Erythroblast (primary cell): ENCODE measurements around the gene TULP3.

Source experiments
- DNase-seq, 2 experiments: peaks; one replicate each; lab custom pipeline; 2025; lab: John Stamatoyannopoulos, UW
- GATA1 ChIP-seq: IDR thresholded peaks from 2 replicates; pipeline ENCODE4 v1.6.1; 2011; ENCODE audit warnings: low read depth, mild to moderate bottlenecking, control low read depth, low read length, moderate library complexity
- POLR2A ChIP-seq: IDR thresholded peaks from 2 replicates; pipeline ENCODE4 v1.6.1; 2011; ENCODE audit warnings: mild to moderate bottlenecking, low read length

Gene TULP3

GRCh38 chr12:2980630-2981029 is 89.9 kb downstream of the TULP3 start:
- no peak for DNase-seq

GRCh38 chr12:2982361-2982760 is 91.7 kb downstream of the TULP3 start:
- TF ChIP-seq POLR2A (no peak), GATA1 (no peak)
- no peak for DNase-seq

More at GRCh38 chr12:2980630-2981029, 89.9 kb downstream of the TULP3 start:
- no peak for TF ChIP-seq GATA1
- TF ChIP-seq POLR2A: no peak

GRCh38 chr12:2984249-2984648 is 93.6 kb downstream of the TULP3 start:
- no peak for DNase-seq
- TF ChIP-seq POLR2A (no peak), GATA1 (no peak)

GRCh38 chr12:2984698-2985097 is 94.0 kb downstream of the TULP3 start:
- no peak for DNase-seq

GRCh38 chr12:2986876-2987275 is 96.2 kb downstream of the TULP3 start:
- DNase-seq: no peak
- TF ChIP-seq GATA1 (no peak), POLR2A (no peak)

More at GRCh38 chr12:2984698-2985097, 94.0 kb downstream of the TULP3 start:
- TF ChIP-seq POLR2A (no peak), GATA1 (no peak)

GRCh38 chr12:2988494-2988893 is 97.8 kb downstream of the TULP3 start:
- DNase-seq: no peak
- TF ChIP-seq GATA1: no peak
